Mucosa of stomach (tissue), 1 donor: Measurements from ENCODE around the gene KANK4.

Source experiments
- H3K27me3 ChIP-seq: one replicate; pipeline ENCODE4 v1.7.0; 2013; ENCODE audit warnings: mild to moderate bottlenecking, low read length; ENCODE audit not compliant: control insufficient read depth, insufficient read depth
- H3K36me3 ChIP-seq: one replicate; pipeline ENCODE4 v1.7.0; 2013; ENCODE audit warnings: low read length; ENCODE audit not compliant: control insufficient read depth, insufficient read depth
- H3K4me1 ChIP-seq: one replicate; pipeline ENCODE4 v1.7.0; 2013; ENCODE audit warnings: mild to moderate bottlenecking, low read length; ENCODE audit not compliant: control insufficient read depth, insufficient read depth
- H3K4me3 ChIP-seq: one replicate; pipeline ENCODE4 v1.7.0; 2013; ENCODE audit warnings: low read length
- H3K9ac ChIP-seq: one replicate; pipeline ENCODE4 v1.7.0; 2013; ENCODE audit warnings: mild to moderate bottlenecking, low read length, moderate library complexity
- H3K9me3 ChIP-seq: one replicate; pipeline ENCODE4 v1.7.0; 2013; ENCODE audit warnings: mild to moderate bottlenecking, low read length, moderate library complexity; ENCODE audit not compliant: control insufficient read depth
- donor health status: Pancreatic carcinoma.

KANK4 gene

GRCh38 chr1:62196086-62196690 is 123.0 kb downstream of the KANK4 start:
- H3K4me1 ChIP-seq, result no peaks in the 10 kb centered on the region
- H3K36me3 ChIP-seq, result no peaks in the 10 kb centered on the region
- peaks cover 15% of the 10 kb centered on the region for H3K27me3 ChIP-seq
- no peak overlapping the region for H3K4me3 ChIP-seq
- no peaks in the 10 kb centered on the region for H3K9me3 ChIP-seq
- no peak overlapping the region for H3K9ac ChIP-seq

GRCh38 chr1:62194651-62195544 is 124.3 kb downstream of the KANK4 start, which contains the start of gene L1TD1:
Gene L1TD1 (plus strand): TSS chr1:62194849. CDS start chr1:62206629, 11,780 bp downstream.
- no peaks in the 10 kb centered on the region for H3K36me3 ChIP-seq
- no peak within 1 kb of the TSS for H3K9ac ChIP-seq
- H3K4me1 ChIP-seq, result no peaks in the 10 kb centered on the region
- H3K27me3 ChIP-seq, result peaks cover 15% of the 10 kb centered on the region
- no peaks in the 10 kb centered on the region for H3K9me3 ChIP-seq
- H3K4me3 ChIP-seq, result no peak within 1 kb of the TSS

GRCh38 chr1:62188111-62188510 is 131.1 kb downstream of the KANK4 start:
- Histone ChIP-seq H3K4me1 (no peaks in the 10 kb centered on the region), H3K9ac (no peak overlapping the region), H3K36me3 (no peaks in the 10 kb centered on the region), H3K4me3 (no peak overlapping the region), H3K27me3 (no peaks in the 10 kb centered on the region), H3K9me3 (no peaks in the 10 kb centered on the region)

- H3K36me3 ChIP-seq, result no peaks in the 10 kb centered on the region
- no peaks in the 10 kb centered on the region for H3K9me3 ChIP-seq
- H3K4me1 ChIP-seq, result no peaks in the 10 kb centered on the region
- H3K27me3 ChIP-seq, result no peaks in the 10 kb centered on the region
- H3K9ac ChIP-seq, result no peak overlapping the region
- no peak overlapping the region for H3K4me3 ChIP-seq
Measured at GRCh38 chr1:62187548-62187947, 131.7 kb downstream of the KANK4 start.
